ENCODE data around the gene ZNF644.

GRCh38 chr1:90948301-90948700 is 73.5 kb downstream of the ZNF644 start:
- TF ChIP-seq, protein P1, sequence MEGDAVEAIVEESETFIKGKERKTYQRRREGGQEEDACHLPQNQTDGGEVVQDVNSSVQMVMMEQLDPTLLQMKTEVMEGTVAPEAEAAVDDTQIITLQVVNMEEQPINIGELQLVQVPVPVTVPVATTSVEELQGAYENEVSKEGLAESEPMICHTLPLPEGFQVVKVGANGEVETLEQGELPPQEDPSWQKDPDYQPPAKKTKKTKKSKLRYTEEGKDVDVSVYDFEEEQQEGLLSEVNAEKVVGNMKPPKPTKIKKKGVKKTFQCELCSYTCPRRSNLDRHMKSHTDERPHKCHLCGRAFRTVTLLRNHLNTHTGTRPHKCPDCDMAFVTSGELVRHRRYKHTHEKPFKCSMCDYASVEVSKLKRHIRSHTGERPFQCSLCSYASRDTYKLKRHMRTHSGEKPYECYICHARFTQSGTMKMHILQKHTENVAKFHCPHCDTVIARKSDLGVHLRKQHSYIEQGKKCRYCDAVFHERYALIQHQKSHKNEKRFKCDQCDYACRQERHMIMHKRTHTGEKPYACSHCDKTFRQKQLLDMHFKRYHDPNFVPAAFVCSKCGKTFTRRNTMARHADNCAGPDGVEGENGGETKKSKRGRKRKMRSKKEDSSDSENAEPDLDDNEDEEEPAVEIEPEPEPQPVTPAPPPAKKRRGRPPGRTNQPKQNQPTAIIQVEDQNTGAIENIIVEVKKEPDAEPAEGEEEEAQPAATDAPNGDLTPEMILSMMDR (IDR thresholded peaks at IDR 0.05), result no peak
- TF ChIP-seq EZH2 (IDR thresholded peaks at IDR 0.05), result no peak

Measured in neural progenitor cell (in vitro differentiated cells).